Glutamatergic neuron (in vitro differentiated cells): Measurements from ENCODE around the gene SLF2. TPM values are rescaled to one million over a fixed set of nuclear protein-coding genes. Genes with fewer than 3 reads are reported as not detected.

Experiments
- DNase-seq: peaks from one replicate; pipeline ENCODE4 v3.0.0; 2022
- H3K27ac Mint-ChIP-seq: one replicate; pipeline ENCODE4 v1.8.0; 2020; ENCODE audit warnings: mild to moderate bottlenecking, mixed read lengths, inconsistent platforms; ENCODE audit not compliant: unreplicated experiment
- H3K27me3 Mint-ChIP-seq: one replicate; pipeline ENCODE4 v1.8.0; 2020; ENCODE audit warnings: mild to moderate bottlenecking, moderate library complexity, mixed read lengths, inconsistent platforms; ENCODE audit not compliant: unreplicated experiment
- H3K36me3 Mint-ChIP-seq: one replicate; pipeline ENCODE4 v1.8.0; 2020; ENCODE audit warnings: mild to moderate bottlenecking, mixed read lengths, inconsistent platforms; ENCODE audit not compliant: unreplicated experiment
- H3K4me1 Mint-ChIP-seq: one replicate; pipeline ENCODE4 v1.8.0; 2020; ENCODE audit warnings: mild to moderate bottlenecking, low read depth, mixed read lengths, inconsistent platforms; ENCODE audit not compliant: unreplicated experiment
- H3K4me3 Mint-ChIP-seq: one replicate; pipeline ENCODE4 v1.8.0; 2020; ENCODE audit warnings: mild to moderate bottlenecking, mixed read lengths, inconsistent platforms; ENCODE audit not compliant: unreplicated experiment
- H3K9me3 Mint-ChIP-seq: one replicate; pipeline ENCODE4 v1.8.0; 2020; ENCODE audit warnings: mild to moderate bottlenecking, moderate library complexity, mixed read lengths, inconsistent platforms; ENCODE audit not compliant: unreplicated experiment
- CTCF ChIP-seq: fragments of 200-600 bp; sonication (generic); IDR thresholded peaks from one replicate; pipeline ENCODE4 v1.5.0; 2021; ENCODE audit not compliant: partially characterized antibody, unreplicated experiment
- long read RNA-seq: library from polyadenylated mRNA; unstranded; transcript quantifications from one replicate; pipeline ENCODE4 v2.0.0, GENCODE V29; 2020; ENCODE audit not compliant: unreplicated experiment
- total RNA-seq: library from RNA; stranded (reverse); fragmentation: NEBNext Ultra II Directional; extraction: Animal tissue kit (Norgen Biotek cat#: 25700); gene quantifications from one replicate; pipeline ENCODE4 v1.2.1, GENCODE V29; 2021; ENCODE audit not compliant: unreplicated experiment

SLF2 gene
- total RNA-seq = 35.9 TPM
- long read RNA-seq, partial matches to known transcripts = 2 of 3 reads
- long read RNA-seq, other reads (novel, unspliced or antisense) = 0 of 3 reads

- peaks cover 13% of the 10 kb centered on the region for H3K9me3 Mint-ChIP-seq
- H3K4me3 Mint-ChIP-seq = peak within 1 kb of the TSS; percentile 97
- peak within 1 kb of the TSS; percentile 97 for H3K27ac Mint-ChIP-seq
- TF ChIP-seq CTCF = no peak
- peak; percentile 97 for DNase-seq
- H3K4me1 Mint-ChIP-seq = peaks cover 42% of the 10 kb centered on the region
- H3K36me3 Mint-ChIP-seq = no peaks in the 10 kb centered on the region
- H3K27me3 Mint-ChIP-seq = peaks cover 12% of the 10 kb centered on the region
Measured at GRCh38 chr10:100912605-100913469, at the start of gene SLF2. TSS of gene SLF2 (plus strand) at chr10:100912963. CDS start at chr10:100913111, 148 bp downstream.

GRCh38 chr10:100863433-100863832 is 49.3 kb upstream of the SLF2 start:
- no peak for DNase-seq
- no peak for TF ChIP-seq CTCF
- peaks cover 7% of the 10 kb centered on the region for H3K9me3 Mint-ChIP-seq
- H3K27me3 Mint-ChIP-seq = peaks cover 31% of the 10 kb centered on the region
- H3K27ac Mint-ChIP-seq = no peak overlapping the region
- H3K36me3 Mint-ChIP-seq = peaks cover 4% of the 10 kb centered on the region
- H3K4me1 Mint-ChIP-seq = peaks cover 12% of the 10 kb centered on the region
- H3K4me3 Mint-ChIP-seq = no peak overlapping the region

- H3K27ac Mint-ChIP-seq = no peak overlapping the region
- peaks cover 12% of the 10 kb centered on the region for H3K4me1 Mint-ChIP-seq
- peaks cover 7% of the 10 kb centered on the region for H3K9me3 Mint-ChIP-seq
- TF ChIP-seq CTCF = no peak
- no peak overlapping the region for H3K4me3 Mint-ChIP-seq
- peaks cover 4% of the 10 kb centered on the region for H3K36me3 Mint-ChIP-seq
- peaks cover 30% of the 10 kb centered on the region for H3K27me3 Mint-ChIP-seq
- no peak for DNase-seq
Measured at GRCh38 chr10:100864036-100864885, 48.5 kb upstream of the SLF2 start.

GRCh38 chr10:100864978-100865377 is 47.8 kb upstream of the SLF2 start:
- no peak overlapping the region for H3K4me3 Mint-ChIP-seq
- H3K9me3 Mint-ChIP-seq = peaks cover 7% of the 10 kb centered on the region
- no peak for TF ChIP-seq CTCF
- peaks cover 30% of the 10 kb centered on the region for H3K27me3 Mint-ChIP-seq
- no peak overlapping the region for H3K27ac Mint-ChIP-seq
- H3K36me3 Mint-ChIP-seq = peaks cover 4% of the 10 kb centered on the region
- H3K4me1 Mint-ChIP-seq = peaks cover 12% of the 10 kb centered on the region
- no peak for DNase-seq
